HG02610 (cell line): ENCODE measurements around the gene KCNT2.
"Not testable (repeated sequence)": the region's sequence is repeated elsewhere in the genome, so short reads cannot be mapped to it uniquely, and the experiment has no call there.

Experiments used
- ATAC-seq: cut with Tn5 transposase; IDR thresholded peaks from one replicate; pipeline ENCODE4 v1.9.1; 2021; ENCODE audit warnings: mild to moderate bottlenecking, moderate library complexity; ENCODE audit not compliant: unreplicated experiment

Gene KCNT2

GRCh38 chr1:196593955-196594354 is 14.3 kb downstream of the KCNT2 start:
- ATAC-seq: no peak

- ATAC-seq: no peak
These were observed 17.3 kb downstream of the KCNT2 start for GRCh38 chr1:196590959-196591358.

GRCh38 chr1:196590012-196590708 is 18.1 kb downstream of the KCNT2 start:
- ATAC-seq: no peak

GRCh38 chr1:196584696-196585095 is 23.5 kb downstream of the KCNT2 start:
- no peak for ATAC-seq

- no peak for ATAC-seq
These were observed 30.9 kb downstream of the KCNT2 start for GRCh38 chr1:196577386-196577785.

- no peak for ATAC-seq
These were observed 35.0 kb downstream of the KCNT2 start for GRCh38 chr1:196573226-196573625.

- ATAC-seq: no peak
These were observed 41.0 kb downstream of the KCNT2 start for GRCh38 chr1:196567238-196567637.

GRCh38 chr1:196563768-196564167 is 44.5 kb downstream of the KCNT2 start:
- ATAC-seq: no peak

GRCh38 chr1:196559314-196559713 is 48.9 kb downstream of the KCNT2 start:
- no peak for ATAC-seq

GRCh38 chr1:196558411-196558810 is 49.8 kb downstream of the KCNT2 start:
- peak; percentile 68 for ATAC-seq

- ATAC-seq: no peak
These were observed 50.4 kb downstream of the KCNT2 start for GRCh38 chr1:196557797-196558196.

- no peak for ATAC-seq
These were observed 57.5 kb downstream of the KCNT2 start for GRCh38 chr1:196550731-196551130.

GRCh38 chr1:196546272-196547111 is 61.7 kb downstream of the KCNT2 start:
- ATAC-seq: no peak

- ATAC-seq: no peak
These were observed 63.0 kb downstream of the KCNT2 start for GRCh38 chr1:196545222-196545621.

- ATAC-seq: no peak
These were observed 63.6 kb downstream of the KCNT2 start for GRCh38 chr1:196544617-196545016.

- no peak for ATAC-seq
These were observed 64.4 kb downstream of the KCNT2 start for GRCh38 chr1:196543833-196544232.

GRCh38 chr1:196538473-196538872 is 69.8 kb downstream of the KCNT2 start:
- ATAC-seq: no peak

GRCh38 chr1:196535727-196536126 is 72.5 kb downstream of the KCNT2 start:
- ATAC-seq: no peak

- ATAC-seq: no peak
These were observed 76.3 kb downstream of the KCNT2 start for GRCh38 chr1:196531737-196532524.

- ATAC-seq: no peak
These were observed 80.3 kb downstream of the KCNT2 start for GRCh38 chr1:196527919-196528318.

- ATAC-seq: not testable (repeated sequence)
These were observed 85.5 kb downstream of the KCNT2 start for GRCh38 chr1:196522574-196523345.
